IMR-90 (cell line): ENCODE results near the gene CTNNA1. TPM values are rescaled to one million over a fixed set of nuclear protein-coding genes. Genes with fewer than 3 reads are reported as not detected.

ENCODE experiments used
- ATAC-seq: fragments of 200-7000 bp; cut with Tn5 transposase; 2 replicates; pipeline ENCODE4 v1.9.1; 2020; ENCODE audit warnings: low read depth, mild to moderate bottlenecking, moderate library complexity
- BruUV-seq: library from RNA; stranded (reverse); fragments of 400-500 nt; replicated peaks from 2 replicates; lab custom pipeline; 2021; lab: Mats Ljungman, UMichigan
- CTCF ChIA-PET: fragments of 300-600 bp; formaldehyde crosslinking; extraction: SDS; loops from one replicate; lab custom pipeline; 2021; ENCODE audit warnings: antibody characterized with exemption; lab: Yijun Ruan, JAX
- POLR2A ChIA-PET: fragments of 300-600 bp; sonication (Branson Sonifier 250); formaldehyde crosslinking; loops from one replicate; lab custom pipeline; 2022; ENCODE audit warnings: antibody characterized with exemption; ENCODE audit not compliant: unreplicated experiment; lab: Charles Lee
- DNase-seq: peaks from one replicate; pipeline ENCODE4 v3.0.0; 2013
- H2AFZ ChIP-seq: replicated peaks from 2 replicates; pipeline ENCODE3; 2013; ENCODE audit warnings: low read length, mild to moderate bottlenecking; ENCODE audit not compliant: poor library complexity
- H2AK5ac ChIP-seq: 2 replicates; pipeline ENCODE4 v1.6.1; 2013; ENCODE audit warnings: low read depth, low read length, inconsistent platforms
- H2AK9ac ChIP-seq: replicated peaks from 2 replicates; pipeline ENCODE3; 2013; ENCODE audit warnings: mild to moderate bottlenecking, low read depth, low read length, moderate library complexity; ENCODE audit not compliant: poor library complexity
- H2BK120ac ChIP-seq: 2 replicates; pipeline ENCODE4 v1.6.1; 2013; ENCODE audit warnings: low read depth, low read length, inconsistent platforms
- H2BK15ac ChIP-seq: 3 replicates; pipeline ENCODE4 v1.6.1; 2013; ENCODE audit warnings: low read depth, low read length, inconsistent platforms
- H2BK20ac ChIP-seq: 2 replicates; pipeline ENCODE4 v1.6.1; 2013; ENCODE audit warnings: low read depth, mild to moderate bottlenecking, inconsistent platforms, low read length, moderate library complexity
- H2BK5ac ChIP-seq: 2 replicates; pipeline ENCODE4 v1.6.1; 2013; ENCODE audit warnings: mild to moderate bottlenecking, low read depth, low read length, inconsistent platforms; ENCODE audit not compliant: poor library complexity, severe bottlenecking
- H3K14ac ChIP-seq: replicated peaks from 2 replicates; pipeline ENCODE4 v1.6.1; 2013; ENCODE audit warnings: low read depth, low read length, inconsistent platforms
- H3K18ac ChIP-seq: 2 replicates; pipeline ENCODE4 v1.6.1; 2013; ENCODE audit warnings: low read depth, low read length, control low read depth
- H3K23ac ChIP-seq: 2 replicates; pipeline ENCODE4 v1.6.1; 2013; ENCODE audit warnings: low read depth, low read length, inconsistent platforms
- H3K27ac ChIP-seq: 2 replicates; pipeline ENCODE4 v1.5.1; 2013; ENCODE audit warnings: mild to moderate bottlenecking, control low read depth, low read length; ENCODE audit not compliant: insufficient read depth
- H3K27me3 ChIP-seq: 2 replicates; pipeline ENCODE4 v1.6.1; 2013; ENCODE audit warnings: low read length; ENCODE audit not compliant: control insufficient read depth, insufficient read depth
- H3K36me3 ChIP-seq: 2 replicates; pipeline ENCODE4 v1.6.1; 2013; ENCODE audit warnings: low read length, mixed read lengths; ENCODE audit not compliant: control insufficient read depth, insufficient read depth
- H3K4ac ChIP-seq: 2 replicates; pipeline ENCODE4 v1.6.1; 2013; ENCODE audit warnings: low read depth, low read length, inconsistent platforms
- H3K4me1 ChIP-seq: 2 replicates; pipeline ENCODE4 v1.6.1; 2013; ENCODE audit warnings: low read length, mixed read lengths; ENCODE audit not compliant: control insufficient read depth, insufficient read depth
- H3K4me2 ChIP-seq: 2 replicates; pipeline ENCODE4 v1.6.1; 2013; ENCODE audit warnings: low read depth, mild to moderate bottlenecking, control low read depth, low read length, moderate library complexity
- H3K4me3 ChIP-seq: 2 replicates; pipeline ENCODE4 v1.5.1; 2013; ENCODE audit warnings: low read depth, mild to moderate bottlenecking, control low read depth, low read length, moderate library complexity; ENCODE audit not compliant: insufficient read depth
- H3K56ac ChIP-seq: 2 replicates; pipeline ENCODE4 v1.6.1; 2013; ENCODE audit warnings: low read length, inconsistent platforms; ENCODE audit not compliant: insufficient read depth; ENCODE audit errors: extremely low read depth
- H3K79me1 ChIP-seq, 2 experiments: 2 replicates each; pipeline ENCODE4 v1.6.1; 2013; ENCODE audit warnings: low read length in 2 of 2, inconsistent platforms in 1 of 2, low read depth in 1 of 2
- H3K9ac ChIP-seq: 2 replicates; pipeline ENCODE4 v1.6.1; 2013; ENCODE audit warnings: low read depth, low read length, control low read depth
- H3K9me1 ChIP-seq: 2 replicates; pipeline ENCODE4 v1.6.1; 2013; ENCODE audit warnings: low read length, inconsistent platforms; ENCODE audit not compliant: insufficient read depth
- H3K9me3 ChIP-seq: 2 replicates; pipeline ENCODE4 v1.6.1; 2013; ENCODE audit warnings: low read length; ENCODE audit not compliant: control insufficient read depth, insufficient read depth
- H4K20me1 ChIP-seq: 2 replicates; pipeline ENCODE4 v1.6.1; 2013; ENCODE audit warnings: low read length, inconsistent platforms; ENCODE audit not compliant: insufficient read depth
- H4K5ac ChIP-seq: 2 replicates; pipeline ENCODE4 v1.6.1; 2013; ENCODE audit warnings: mild to moderate bottlenecking, low read depth, low read length, control low read depth
- H4K8ac ChIP-seq, 2 experiments: 2 replicates each; pipeline ENCODE4 v1.6.1; 2013; ENCODE audit warnings: low read depth in 2 of 2, low read length in 2 of 2, control low read depth in 1 of 2, inconsistent platforms in 1 of 2
- H4K91ac ChIP-seq: 2 replicates; pipeline ENCODE4 v1.6.1; 2013; ENCODE audit warnings: low read depth, low read length, inconsistent platforms; ENCODE audit not compliant: insufficient read depth
- MAFK ChIP-seq: IDR thresholded peaks from 2 replicates; pipeline ENCODE4 v1.6.1; 2012; ENCODE audit warnings: low read depth, low read length, improper control_type of control experiment
- MXI1 ChIP-seq: IDR thresholded peaks from 2 replicates; pipeline ENCODE4 v1.6.1; 2012; ENCODE audit warnings: low read depth, mild to moderate bottlenecking, low read length, moderate library complexity, borderline replicate concordance
- WGBS, 2 experiments: methylation state at CpG; one replicate each; pipeline versions ENCODE4 v1.1.5 to v1.1.7; 2013; ENCODE audit warnings: missing lambda C conversion rate in 2 of 2; ENCODE audit not compliant: insufficient read length in 1 of 2; ENCODE audit errors: extremely low coverage in 2 of 2; 5-methylcytosine and 5-hydroxymethylcytosine counted together
- dilution Hi-C: fragments of 300-500 bp; cut with HindIII; formaldehyde crosslinking; loops from one replicate; pipeline ENCODE4 v1.14.3; 2018; ENCODE audit warnings: low sequenced_read_pairs; ENCODE audit not compliant: unreplicated experiment
- in situ Hi-C: fragments of 300-500 bp; cut with MboI; formaldehyde crosslinking; loops from 3 replicates; pipeline ENCODE4 v1.14.3; 2019; ENCODE audit warnings: low sequenced_read_pairs, inconsistent platforms, mixed read lengths
- intact Hi-C: fragments of 100-400 bp; cut with micrococcal nuclease; formaldehyde crosslinking; loops from 2 replicates; pipeline ENCODE4 v1.10.0; 2022
- polyA plus RNA-seq, 3 experiments: library from polyadenylated mRNA; depleted of rRNA; stranded (reverse); fragments of >200 nt; gene quantifications; 2 replicates each; pipeline ENCODE4 v1.2.3, GENCODE V29; 2012; ENCODE audit warnings: low replicate concordance in 1 of 3
- total RNA-seq: library from RNA; depleted of rRNA; stranded (reverse); fragments of >200 nt; gene quantifications from 2 replicates; pipeline ENCODE4 v1.2.3, GENCODE V29; 2012

CTNNA1 gene
- total and polyA plus RNA-seq, 2 of the 4 experiments (the other 2 are of a cell fraction), result 220 to 471 TPM

- no peak overlapping the region for H3K4ac ChIP-seq
- H3K36me3 ChIP-seq, result peaks cover 29% of the 10 kb centered on the region
- no peak overlapping the region for H3K56ac ChIP-seq
- ChIA-PET CTCF (no interaction called here), POLR2A (no interaction called here)
- intact Hi-C loops (no loop called here), dilution Hi-C loops (no loop called here), in situ Hi-C loops (no loop called here)
- ATAC-seq, result no peak
- 0 out of 2 replicates have a peak, but pooled peaks cover 3% of the 10 kb centered on the region for H4K20me1 ChIP-seq
- H3K4me1 ChIP-seq, result no peaks in the 10 kb centered on the region
- no peak overlapping the region for H4K5ac ChIP-seq
- H3K79me1 ChIP-seq, result peaks cover 0 to 9% of the 10 kb centered on the region in 2 experiments; a peak in 1 of 4 replicates
- 80% methylated on average over 1 of the region's 5 CpGs; no CpG with 5 or more reads in 1 of the 2 experiments for WGBS, 2 experiments
- DNase-seq, result no peak
- no peak overlapping the region for H2BK15ac ChIP-seq
- H2BK20ac ChIP-seq, result no peak overlapping the region
- H4K8ac ChIP-seq, result no peak overlapping the region
- H3K14ac ChIP-seq, result no peak overlapping the region
- no TSS peak for BruUV-seq
- no peak overlapping the region for H3K9ac ChIP-seq
- no peak overlapping the region for H3K23ac ChIP-seq
- no peak overlapping the region for H2AK5ac ChIP-seq
- H4K91ac ChIP-seq, result no peak overlapping the region
- TF ChIP-seq MAFK, result peak; percentile 12; the same call in 1 of the 2 replicates
- no peak for TF ChIP-seq MXI1
- no peak overlapping the region for H3K4me3 ChIP-seq
- no peak overlapping the region for H2AK9ac ChIP-seq
- no peak overlapping the region for H2BK5ac ChIP-seq
- H3K9me1 ChIP-seq, result 0 out of 2 replicates have a peak, but pooled peaks cover 8% of the 10 kb centered on the region
- no peaks in the 10 kb centered on the region for H3K9me3 ChIP-seq
- H3K18ac ChIP-seq, result no peak overlapping the region
- H3K27ac ChIP-seq, result no peak overlapping the region
- H3K4me2 ChIP-seq, result no peak overlapping the region
- no peak overlapping the region for H2BK120ac ChIP-seq
- H3K27me3 ChIP-seq, result no peaks in the 10 kb centered on the region
- no peak overlapping the region for H2AFZ ChIP-seq
Observed at GRCh38 chr5:138938526-138938925, 185.3 kb downstream of the CTNNA1 start.
